ENCODE results near the gene NEU2.
"Not testable (repeated sequence)": the region's sequence is repeated elsewhere in the genome, so short reads cannot be mapped to it uniquely, and the experiment has no call there.

NEU2 gene

DNA sequence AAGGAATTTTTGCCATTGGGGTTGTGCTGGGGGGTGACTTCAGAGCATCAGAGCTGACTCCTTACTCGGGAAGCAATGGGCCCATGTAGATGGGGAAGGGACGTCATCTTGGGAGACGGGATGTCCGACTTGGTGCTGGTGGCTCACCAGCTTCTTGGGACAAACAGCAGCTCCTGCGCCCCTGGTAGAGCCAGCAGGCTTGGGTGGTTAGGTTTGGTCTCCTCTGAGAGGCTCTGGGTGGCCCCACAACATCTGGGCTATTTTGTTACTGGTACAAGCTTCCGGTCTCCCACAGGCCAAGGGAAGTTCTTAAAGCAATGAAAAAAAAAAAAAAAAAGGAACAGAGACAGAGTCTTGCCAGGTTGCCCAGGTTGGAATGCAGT lies 21.2 kb upstream of the NEU2 start:
- no peak for DNase-seq

DNA sequence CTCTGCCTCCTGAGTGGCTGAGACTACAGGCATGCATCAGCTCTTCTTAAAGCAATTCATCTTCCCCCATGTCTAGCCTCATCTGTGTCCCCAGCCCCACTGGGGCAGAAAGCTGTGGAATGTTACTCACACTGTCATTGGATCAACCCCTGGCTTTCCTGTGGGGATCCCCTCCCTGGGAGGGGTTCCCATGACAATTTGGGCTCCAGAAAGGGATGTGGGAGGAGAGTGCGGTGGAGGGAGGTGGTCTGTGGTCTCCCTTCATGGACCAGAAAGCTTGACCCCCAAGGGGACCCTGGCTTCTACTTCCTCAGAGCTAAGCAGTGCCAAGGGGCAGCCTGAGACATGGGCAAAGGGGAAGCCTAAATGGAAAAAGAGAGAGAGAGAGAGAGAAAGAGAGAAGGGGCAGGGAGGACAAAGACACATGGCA lies 20.8 kb upstream of the NEU2 start:
- no peak for DNase-seq

DNA sequence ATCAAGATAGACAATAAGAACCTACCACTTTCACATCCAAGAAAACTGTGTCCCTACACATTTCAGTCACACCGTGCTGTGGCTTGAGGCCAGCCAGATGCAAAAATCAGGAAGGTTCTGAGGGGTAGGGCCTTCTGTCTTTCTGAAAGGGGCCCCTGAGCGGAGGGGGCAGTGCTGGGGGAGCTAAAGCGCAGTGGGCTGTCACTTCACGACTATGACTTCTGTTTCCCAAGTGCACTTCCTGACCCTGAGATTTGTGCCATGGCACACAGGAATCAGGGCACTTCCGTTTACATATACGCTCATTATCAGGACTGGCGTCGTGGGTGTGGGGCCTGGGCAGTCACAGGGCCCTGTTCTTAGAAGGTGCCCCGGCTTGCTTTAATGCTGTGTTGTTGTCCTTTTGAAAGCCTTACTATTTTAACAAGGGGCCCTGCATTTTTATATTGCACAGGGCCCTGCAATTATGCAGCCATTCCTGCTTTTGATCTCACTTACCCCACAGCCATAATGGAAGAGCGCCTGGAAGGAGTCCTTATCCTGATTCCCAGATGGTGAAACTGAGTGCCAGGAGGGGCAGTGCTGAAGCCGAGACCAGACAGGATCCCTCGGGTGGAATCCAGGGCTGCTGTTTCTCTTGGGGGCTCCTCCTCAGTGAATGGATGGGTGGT lies 20.0 kb upstream of the NEU2 start:
- no peak for DNase-seq

DNA sequence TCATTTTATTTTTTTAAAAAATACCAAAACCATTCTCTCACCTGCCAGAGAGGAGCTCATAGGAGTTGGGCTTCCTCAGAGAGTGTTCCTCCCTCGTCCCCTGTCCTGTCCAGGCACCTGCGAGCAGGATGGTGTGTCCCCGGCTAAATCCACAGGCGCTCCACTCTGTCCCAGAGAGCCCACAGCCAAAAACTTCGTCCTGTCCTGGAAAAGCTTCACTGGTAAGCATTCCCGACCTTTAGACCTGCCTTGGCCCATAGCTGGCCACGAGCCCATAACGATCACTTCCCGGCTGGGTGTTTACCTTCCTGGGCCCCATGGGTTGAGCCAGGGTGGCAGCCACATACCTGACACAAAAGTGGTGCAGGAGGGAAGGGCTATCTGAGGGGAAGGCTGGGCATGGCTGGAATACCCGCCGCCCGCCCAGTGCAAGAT lies 19.4 kb upstream of the NEU2 start, which contains the start of gene NGEF:
NGEF (minus strand) TSS at position 230 of the 435 bp plus-strand sequence. CDS start 38,366 bp downstream, outside the sequence.
- DNase-seq, result no peak

DNA sequence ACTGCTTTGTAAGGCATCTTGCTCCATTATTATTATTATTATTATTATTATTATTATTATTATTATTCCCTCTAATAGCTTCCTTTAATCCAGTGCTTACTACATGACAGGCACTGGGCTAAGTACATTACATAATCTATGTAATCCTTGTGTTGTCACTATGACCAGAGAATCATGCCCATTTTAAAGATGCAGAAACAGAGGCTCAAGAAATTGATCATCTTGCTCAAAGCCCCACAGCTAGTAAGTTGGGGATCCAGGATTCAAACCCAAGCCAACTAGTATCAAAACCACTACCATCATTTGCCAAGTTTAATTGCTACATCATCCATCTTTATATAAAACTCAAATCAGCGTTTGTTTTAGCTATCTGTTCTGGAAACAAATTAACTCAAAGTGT lies 18.8 kb upstream of the NEU2 start:
- DNase-seq, result no peak

DNA sequence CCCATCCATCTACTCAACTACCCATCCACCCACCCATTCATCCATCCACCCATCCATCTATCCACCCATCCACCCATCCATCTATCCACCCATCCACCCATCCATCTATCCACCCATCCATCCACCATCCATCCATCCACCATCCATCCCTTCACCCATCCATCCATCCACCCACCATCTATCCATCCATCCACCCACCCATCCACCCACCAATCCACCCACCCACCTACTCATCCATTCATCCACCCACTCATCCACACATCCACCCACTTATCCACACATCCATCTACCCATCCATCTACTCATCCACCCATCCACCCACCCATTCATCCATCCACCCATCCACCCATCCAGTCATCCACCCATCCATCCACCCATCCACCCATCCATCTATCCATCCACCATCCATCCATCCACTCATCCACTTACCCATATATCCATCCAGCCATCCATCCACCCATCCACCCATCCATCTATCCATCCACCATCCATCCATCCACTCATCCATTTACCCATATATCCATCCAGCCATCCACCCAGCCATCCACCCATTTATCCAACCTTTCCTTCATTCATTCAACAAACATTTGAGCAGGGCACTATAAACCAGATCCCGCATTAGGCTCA lies 17.3 kb upstream of the NEU2 start:
- no peak for DNase-seq

DNA sequence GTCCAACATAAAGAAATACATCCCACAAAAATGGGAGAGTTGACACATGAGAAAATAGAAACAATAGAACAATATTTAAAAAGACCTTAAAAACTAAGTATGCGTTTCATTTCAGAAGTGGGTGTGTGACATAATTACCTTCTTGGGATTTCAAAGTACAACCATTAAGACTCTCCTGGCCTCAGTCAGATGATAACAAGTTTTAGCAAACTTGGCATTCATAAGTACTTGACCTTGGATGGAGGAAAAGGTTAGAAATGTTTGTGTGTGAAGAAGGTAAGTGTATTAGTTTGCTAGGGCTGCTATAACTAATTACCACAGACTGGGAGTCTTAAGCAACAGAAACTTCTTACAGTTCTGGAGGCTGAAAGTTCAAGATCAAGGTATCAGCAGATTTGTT lies 14.5 kb upstream of the NEU2 start:
- no peak for DNase-seq

DNA sequence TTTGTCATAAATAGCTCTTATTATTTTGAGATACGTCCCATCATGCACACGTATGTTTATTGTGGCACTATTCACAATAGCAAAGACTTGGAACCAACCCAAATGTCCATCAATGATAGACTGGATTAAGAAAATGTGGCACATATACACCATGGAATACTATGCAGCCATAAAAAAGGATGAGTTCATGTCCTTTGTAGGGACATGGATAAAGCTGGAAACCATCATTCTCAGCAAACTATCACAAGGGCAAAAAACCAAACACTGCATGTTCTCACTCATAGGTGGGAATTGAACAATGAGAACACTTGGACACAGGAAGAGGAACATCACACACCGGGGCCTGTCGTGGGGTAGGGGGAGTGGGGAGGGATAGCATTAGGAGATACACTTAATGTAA lies 12.9 kb upstream of the NEU2 start:
- not testable (repeated sequence) for DNase-seq

DNA sequence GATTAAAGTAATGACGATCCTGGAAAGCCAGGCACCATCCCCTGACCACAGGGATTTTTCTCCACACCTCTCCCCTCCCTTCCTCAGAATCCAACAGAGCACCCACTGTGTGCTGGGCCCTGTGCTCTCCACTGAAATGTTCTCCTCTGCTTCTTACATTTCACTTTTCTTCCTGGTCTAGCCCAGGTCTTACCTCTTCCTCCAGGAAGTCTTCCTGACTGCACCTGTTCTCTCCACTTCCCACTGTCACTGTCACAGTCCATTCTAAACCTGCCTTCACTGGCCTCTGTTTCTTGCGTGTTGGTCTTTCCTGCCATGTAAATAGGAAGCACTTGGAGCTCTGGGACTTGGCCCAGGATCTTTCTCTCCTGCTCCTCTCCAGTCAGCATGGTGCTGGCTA lies 12.0 kb upstream of the NEU2 start:
- DNase-seq, result no peak

DNA sequence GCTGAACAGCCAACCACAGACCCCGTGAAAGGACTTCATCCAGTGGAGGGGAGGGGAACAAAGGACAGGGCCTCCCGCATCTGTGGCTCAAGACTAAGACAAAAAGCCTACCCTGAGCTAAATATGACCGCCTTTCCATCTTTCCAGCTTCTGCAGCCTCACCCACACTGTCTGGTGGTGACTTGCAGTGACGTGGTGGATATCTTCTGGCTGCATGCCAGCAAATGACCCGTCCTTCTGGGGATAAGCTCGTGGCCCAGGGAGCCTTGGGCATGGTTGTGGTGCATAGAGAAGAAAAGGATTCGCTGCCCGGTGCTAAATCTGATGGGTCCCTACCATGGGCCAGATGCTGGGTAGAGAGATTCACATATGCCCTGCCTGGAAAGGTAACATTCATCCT lies 10.7 kb upstream of the NEU2 start:
- no peak for DNase-seq

DNA sequence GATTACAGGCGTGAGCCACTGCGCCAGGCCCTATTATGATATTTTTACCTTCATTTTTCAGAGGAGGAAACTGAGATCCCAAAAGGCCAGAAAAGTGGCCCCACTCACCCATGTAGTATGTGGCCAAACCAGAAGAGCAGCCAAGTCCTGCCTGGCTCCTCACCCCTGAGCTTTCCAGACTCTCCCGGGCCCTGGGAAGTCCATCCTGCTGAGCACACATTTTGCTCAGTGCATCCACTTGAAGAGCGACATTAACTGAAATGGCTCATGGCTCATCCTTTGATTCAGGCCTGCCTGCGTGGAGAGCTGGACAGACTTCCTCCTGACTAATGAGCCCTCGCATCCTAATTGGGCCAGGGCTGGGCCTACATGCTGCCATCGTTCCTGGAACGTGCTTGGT lies 9.9 kb upstream of the NEU2 start:
- DNase-seq, result no peak

DNA sequence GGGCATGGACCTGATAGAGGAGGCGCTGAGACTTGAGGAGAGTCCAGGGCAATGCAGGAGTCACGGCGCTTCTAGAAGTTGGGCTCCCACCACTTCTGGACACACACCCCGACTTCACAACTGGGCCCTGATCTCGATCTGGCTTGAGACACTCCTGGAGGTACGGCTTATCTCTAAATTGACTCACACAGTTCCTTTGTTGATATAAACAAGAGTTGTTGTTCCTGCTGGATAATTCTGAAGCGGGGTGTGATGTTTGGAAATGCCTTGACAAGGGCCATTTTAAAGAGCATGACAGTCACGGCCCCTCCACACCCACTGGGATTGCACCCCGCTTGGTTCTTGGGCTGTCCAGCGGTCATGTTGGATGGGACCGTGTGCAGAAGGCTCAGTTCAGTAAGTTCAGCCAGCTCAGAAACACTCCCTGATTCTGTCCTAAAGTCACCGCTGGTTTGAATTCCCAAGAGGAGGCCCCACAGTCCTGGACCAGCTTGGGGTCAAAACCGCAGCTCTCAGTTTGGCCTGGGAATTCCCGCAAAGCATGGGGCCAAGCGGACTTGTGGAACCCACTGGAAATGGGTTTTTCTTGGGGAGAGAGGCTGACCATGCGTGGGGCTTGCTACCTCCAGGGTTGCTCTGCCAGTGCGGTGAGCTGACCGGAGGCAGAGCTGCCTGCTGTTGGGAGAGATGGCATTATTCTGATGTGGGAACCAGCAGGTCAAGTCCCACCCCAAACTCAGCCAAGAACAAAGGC lies 9.3 kb upstream of the NEU2 start:
- no peak for DNase-seq

DNA sequence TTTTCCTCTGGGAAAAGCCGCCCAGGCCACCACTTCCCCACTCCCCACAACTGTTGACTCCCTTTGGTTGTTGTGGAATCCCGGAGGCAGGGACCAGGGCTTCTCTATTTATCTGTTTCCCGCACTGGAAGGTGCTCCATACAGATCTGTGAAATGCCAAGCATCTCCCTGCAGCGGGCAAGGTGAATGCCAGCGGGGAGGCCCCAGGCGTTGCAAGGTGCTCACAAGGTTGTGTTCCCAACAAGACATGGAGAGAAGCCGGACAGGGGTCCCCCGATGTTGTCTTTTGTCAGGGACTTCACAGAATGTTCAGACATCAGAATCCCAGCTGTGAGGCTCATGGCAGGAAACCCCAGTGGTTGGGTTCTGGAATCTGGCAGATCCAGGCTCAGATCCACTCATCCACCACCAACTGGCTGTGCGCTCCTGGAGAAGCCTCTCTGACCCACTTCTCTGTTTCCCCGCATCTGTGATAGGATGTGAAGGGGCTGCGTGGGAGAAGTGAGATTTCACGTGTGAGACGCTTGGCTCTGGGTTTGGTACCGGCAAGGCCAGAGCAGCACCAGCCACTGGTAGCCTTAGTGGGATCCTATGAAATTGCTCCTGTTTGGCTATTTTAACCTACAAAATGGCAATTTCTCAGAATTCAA lies 8.6 kb upstream of the NEU2 start:
- no peak for DNase-seq

DNA sequence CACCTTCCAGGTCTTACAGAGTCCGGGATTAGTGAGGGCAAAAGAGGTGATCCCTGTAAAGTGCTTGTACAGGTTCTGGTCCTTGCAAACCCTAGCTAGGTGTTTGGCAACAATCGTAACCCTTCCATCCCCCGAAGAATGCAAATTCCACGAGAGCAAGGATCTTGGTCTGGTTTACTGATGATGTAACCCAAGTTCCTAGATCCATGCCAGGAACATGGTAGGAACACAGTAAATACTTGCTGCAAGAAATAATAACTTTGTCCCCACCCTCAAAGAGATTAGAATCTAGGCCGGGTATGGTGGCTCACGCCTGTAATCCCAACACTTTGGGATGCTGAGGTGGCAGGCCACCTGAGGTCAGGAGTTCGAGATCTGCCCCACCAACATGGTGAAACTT lies 6.8 kb upstream of the NEU2 start:
- DNase-seq, result no peak

DNA sequence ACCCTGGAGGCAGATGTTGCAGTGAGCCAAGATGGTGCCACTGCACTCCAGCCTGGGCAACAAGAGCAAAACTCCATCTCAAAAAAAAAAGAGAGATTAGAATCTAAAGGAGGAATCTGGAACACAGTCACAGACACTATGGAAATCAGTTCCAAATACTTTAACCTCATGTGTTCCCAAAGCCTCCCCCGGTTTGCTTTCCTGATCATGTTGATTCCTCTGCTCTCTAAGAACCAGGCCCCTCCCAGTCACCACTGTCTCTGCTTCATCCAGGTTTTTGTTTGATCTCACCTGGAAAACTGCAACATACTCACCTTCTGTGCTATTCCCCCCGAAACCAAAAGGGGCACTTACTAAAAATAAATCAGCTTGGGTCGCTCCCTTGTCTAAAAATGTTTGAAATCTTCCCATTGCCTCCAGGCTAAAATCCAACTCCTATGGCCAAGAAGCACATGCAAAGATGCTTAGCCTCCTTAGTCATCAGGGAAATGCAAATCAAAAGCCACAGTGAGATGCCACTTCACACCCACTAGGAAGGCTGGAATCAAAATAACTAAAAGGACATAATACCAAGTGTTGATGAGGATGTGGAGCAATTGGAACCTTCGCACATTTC lies 6.2 kb upstream of the NEU2 start:
- no peak for DNase-seq

DNA sequence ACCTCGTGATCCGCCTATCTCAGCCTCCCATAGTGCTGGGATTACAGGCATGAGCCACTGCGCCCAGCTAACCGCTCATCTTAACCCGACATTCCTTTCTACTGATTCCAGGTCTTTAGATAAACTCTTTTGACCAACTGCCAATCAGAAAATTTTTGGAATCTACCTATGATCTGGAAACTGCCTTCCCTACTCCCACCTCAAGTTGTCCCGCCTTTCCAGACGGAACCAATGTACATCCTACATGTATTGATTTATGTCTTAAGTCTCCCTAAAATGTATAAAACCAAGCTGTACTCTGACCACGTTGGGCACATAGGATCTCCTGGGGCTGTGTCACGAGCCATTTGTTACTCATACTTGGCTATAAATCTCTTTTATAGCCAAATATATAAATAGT lies 3.2 kb upstream of the NEU2 start:
- DNase-seq, result no peak

DNA sequence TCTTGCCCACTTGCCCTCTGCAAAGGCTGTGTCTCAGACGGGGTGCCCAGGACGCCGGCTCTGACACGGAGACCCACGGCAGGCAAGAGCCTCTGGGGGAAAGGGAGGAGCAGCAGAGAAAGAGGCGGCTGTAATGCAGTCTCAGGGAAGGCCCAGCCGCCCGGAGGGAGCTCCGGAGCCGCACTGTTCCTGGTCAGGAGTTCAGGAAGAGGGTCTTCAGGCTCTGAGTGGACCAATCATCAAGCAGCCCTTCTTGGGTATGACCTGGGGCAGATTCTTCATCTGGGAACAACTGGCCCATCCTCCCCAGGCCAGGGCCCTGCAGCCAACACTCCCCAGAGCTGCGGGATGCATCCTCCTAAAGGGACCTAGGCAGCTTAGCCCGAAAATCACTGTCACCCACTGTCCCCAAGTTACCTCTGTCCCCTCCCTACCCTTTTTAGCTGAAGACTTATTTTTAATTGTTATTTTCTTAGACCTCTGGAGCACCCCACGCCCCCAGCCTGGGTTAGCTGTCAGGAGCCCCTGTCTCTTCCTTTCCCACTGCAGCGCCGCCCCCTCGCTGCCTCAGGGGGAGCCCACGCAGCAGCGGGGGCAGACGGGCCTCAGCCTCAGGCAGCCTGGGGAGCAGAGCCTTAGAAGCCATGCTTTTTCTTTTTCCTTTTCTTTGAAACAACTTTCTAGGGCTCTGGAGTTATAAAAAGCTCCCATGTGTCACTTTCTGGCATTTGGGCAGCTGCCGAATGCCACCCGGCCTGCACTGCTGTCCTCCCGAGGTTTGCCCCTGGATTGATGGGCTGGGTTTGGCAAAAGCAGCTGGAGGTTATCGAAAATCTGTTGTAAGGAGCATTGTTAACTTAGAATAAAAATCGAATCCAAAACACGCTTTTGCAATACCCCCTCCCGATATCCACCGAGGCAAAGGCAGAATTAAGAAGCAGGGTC lies 644 bp upstream of the NEU2 start:
- DNase-seq, result no peak

DNA sequence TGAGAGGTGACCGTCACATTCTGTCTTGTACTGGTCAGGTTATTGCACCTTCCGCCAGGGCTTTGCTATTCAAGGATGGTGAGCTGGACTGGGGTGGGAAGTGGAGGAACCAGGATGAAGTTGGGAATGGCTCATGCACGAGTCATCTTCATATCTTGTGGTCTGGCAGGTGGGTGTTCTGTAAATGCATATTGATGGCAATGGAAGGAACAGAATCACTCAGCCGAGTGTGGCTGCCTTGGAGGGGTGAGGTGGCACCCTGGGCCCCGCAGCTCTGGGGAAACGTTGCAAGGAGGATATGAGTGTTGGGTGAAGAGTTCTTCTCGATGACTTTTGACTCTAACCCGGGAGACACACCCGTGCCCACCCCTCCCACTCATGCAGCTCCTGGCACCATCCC lies 1.2 kb downstream of the NEU2 start:
- no peak for DNase-seq

DNA sequence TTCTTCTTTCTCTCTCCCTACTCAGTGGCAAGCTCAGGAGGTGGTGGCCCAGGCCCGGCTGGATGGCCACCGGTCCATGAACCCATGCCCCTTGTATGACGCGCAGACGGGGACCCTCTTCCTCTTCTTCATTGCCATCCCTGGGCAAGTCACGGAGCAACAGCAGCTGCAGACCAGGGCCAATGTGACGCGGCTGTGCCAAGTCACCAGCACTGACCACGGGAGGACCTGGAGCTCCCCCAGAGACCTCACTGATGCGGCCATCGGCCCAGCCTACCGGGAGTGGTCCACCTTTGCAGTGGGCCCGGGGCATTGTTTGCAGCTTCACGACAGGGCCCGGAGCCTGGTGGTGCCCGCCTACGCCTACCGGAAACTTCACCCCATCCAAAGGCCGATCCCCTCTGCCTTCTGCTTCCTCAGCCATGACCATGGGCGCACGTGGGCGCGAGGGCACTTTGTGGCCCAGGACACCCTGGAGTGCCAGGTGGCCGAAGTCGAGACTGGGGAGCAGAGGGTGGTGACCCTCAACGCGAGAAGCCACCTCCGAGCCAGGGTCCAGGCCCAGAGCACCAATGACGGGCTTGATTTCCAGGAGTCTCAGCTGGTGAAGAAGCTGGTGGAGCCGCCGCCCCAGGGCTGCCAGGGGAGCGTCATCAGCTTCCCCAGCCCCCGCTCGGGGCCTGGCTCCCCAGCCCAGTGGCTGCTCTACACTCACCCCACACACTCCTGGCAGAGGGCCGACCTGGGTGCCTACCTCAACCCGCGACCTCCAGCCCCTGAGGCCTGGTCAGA lies 1.8 kb downstream of the NEU2 start:
- DNase-seq, result no peak

DNA sequence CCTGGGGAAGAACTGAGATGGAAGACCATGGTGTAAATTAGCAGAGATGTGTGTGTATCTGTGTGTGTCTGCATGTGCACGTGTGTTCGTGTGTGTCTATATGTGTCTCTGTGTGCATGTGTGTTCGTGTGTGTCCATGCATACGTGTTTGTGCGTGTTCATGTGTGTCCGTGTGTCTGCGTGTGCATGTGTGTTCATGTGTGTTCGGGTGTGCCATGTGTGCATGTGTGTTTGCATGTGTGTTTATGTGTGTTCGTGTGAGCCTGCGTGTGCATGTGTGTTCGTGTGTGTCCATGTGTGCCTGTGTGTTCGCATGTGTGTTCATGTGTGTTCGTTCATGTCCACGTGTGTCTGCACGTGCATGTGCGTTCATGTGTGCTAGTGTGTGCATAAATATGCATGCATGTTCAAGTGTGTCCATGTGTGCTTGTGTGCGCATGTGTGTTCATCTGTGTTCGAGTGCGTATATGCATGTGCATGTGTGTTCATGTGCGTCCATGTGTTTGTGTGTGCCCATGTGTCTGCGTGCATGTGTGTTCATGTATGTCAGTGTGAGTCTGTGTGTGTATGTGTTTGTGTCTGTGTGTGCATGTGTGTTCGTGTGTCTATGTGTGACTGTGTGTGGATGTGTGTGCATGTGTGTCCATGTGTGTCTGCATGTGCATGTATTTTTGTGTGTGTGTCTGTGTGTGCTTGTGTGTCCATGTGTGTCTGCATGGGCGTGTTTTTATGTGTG lies 3.1 kb downstream of the NEU2 start:
- DNase-seq, result no peak

Measured in CD4-positive, alpha-beta T cell treated with Interferon gamma for 1 hour (primary cell).